ENCODE results near the gene SORCS2.

DNA sequence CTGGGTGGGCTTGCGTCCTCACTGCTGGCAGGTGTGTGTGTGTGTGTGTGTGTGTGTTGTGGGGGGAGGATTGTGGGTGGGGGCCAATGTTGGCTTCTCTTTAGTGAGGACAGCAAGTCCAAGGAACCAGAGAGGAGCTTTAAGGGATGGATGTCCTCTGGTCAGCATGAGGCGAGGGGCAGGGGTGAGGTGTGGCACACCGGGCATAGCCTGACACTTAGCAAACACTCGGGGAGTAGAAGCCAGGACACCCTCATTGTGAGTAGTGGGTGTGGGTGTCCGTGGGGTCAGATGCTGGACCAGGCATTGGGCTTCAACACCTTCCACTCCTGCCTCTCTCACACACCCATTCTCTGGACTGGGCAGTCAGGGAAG lies 2.8 kb downstream of the SORCS2 start:
- TF ChIP-seq POLR2AphosphoS5 (IDR thresholded peaks at IDR 0.05) (no peak), EZH2 (IDR thresholded peaks at IDR 0.05; ENCODE audit: borderline replicate concordance, insufficient read depth, low read length, poor library complexity, severe bottlenecking) (no peak), EP300 (conservative IDR thresholded peaks at IDR 0.05; ENCODE audit: poor library complexity, severe bottlenecking) (no peak), MXI1 (conservative IDR thresholded peaks at IDR 0.05; ENCODE audit: poor library complexity, severe bottlenecking) (no peak), TAF1 (IDR thresholded peaks at IDR 0.05; ENCODE audit: low read depth) (no peak), SMC3 (conservative IDR thresholded peaks at IDR 0.05; ENCODE audit: poor library complexity) (no peak)
- TF ChIP-seq, protein P1, sequence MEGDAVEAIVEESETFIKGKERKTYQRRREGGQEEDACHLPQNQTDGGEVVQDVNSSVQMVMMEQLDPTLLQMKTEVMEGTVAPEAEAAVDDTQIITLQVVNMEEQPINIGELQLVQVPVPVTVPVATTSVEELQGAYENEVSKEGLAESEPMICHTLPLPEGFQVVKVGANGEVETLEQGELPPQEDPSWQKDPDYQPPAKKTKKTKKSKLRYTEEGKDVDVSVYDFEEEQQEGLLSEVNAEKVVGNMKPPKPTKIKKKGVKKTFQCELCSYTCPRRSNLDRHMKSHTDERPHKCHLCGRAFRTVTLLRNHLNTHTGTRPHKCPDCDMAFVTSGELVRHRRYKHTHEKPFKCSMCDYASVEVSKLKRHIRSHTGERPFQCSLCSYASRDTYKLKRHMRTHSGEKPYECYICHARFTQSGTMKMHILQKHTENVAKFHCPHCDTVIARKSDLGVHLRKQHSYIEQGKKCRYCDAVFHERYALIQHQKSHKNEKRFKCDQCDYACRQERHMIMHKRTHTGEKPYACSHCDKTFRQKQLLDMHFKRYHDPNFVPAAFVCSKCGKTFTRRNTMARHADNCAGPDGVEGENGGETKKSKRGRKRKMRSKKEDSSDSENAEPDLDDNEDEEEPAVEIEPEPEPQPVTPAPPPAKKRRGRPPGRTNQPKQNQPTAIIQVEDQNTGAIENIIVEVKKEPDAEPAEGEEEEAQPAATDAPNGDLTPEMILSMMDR (IDR thresholded peaks at IDR 0.05; ENCODE audit: poor library complexity, severe bottlenecking) = no peak
- TF ChIP-seq, protein P2, sequence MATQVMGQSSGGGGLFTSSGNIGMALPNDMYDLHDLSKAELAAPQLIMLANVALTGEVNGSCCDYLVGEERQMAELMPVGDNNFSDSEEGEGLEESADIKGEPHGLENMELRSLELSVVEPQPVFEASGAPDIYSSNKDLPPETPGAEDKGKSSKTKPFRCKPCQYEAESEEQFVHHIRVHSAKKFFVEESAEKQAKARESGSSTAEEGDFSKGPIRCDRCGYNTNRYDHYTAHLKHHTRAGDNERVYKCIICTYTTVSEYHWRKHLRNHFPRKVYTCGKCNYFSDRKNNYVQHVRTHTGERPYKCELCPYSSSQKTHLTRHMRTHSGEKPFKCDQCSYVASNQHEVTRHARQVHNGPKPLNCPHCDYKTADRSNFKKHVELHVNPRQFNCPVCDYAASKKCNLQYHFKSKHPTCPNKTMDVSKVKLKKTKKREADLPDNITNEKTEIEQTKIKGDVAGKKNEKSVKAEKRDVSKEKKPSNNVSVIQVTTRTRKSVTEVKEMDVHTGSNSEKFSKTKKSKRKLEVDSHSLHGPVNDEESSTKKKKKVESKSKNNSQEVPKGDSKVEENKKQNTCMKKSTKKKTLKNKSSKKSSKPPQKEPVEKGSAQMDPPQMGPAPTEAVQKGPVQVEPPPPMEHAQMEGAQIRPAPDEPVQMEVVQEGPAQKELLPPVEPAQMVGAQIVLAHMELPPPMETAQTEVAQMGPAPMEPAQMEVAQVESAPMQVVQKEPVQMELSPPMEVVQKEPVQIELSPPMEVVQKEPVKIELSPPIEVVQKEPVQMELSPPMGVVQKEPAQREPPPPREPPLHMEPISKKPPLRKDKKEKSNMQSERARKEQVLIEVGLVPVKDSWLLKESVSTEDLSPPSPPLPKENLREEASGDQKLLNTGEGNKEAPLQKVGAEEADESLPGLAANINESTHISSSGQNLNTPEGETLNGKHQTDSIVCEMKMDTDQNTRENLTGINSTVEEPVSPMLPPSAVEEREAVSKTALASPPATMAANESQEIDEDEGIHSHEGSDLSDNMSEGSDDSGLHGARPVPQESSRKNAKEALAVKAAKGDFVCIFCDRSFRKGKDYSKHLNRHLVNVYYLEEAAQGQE (IDR thresholded peaks at IDR 0.05; ENCODE audit: borderline replicate concordance) = no peak

Measured in neural cell (in vitro differentiated cells).